Measurements from ENCODE around the gene ARHGAP35. TPM values are rescaled to one million over a fixed set of nuclear protein-coding genes. Genes with fewer than 3 reads are reported as not detected.

Gene ARHGAP35
- total and polyA plus RNA-seq, 4 donors: 11.0 to 64.4 (median 38.1) TPM

GRCh38 chr19:46823049-46823448, 37.7 kb upstream of the ARHGAP35 start:
- Histone ChIP-seq H3K4me1 (ENCODE audit: control insufficient read depth in 1 of 2, insufficient read depth in 2 of 2, low read length in 2 of 2) (no peaks in the 10 kb centered on the region), H3K4me3 (ENCODE audit: low read length in 2 of 2) (no peak overlapping the region), H3K27ac (ENCODE audit: low read depth in 1 of 2, low read length in 2 of 2) (no peak overlapping the region), H3K36me3 (ENCODE audit: control insufficient read depth in 1 of 2, insufficient read depth in 2 of 2, low read length in 1 of 2) (no peaks in the 10 kb centered on the region), H3K27me3 (ENCODE audit: control insufficient read depth in 1 of 2, insufficient read depth in 2 of 2, low read length in 1 of 2) (no peaks in the 10 kb centered on the region), H3K9me3 (ENCODE audit: control insufficient read depth, low read length) (no peaks in the 10 kb centered on the region)
- no peak for DNase-seq
- ATAC-seq (ENCODE audit: low FRiP score): no peak
- WGBS, 2 donors: 87 to 93% methylated on average over 6 of the region's 6 CpGs
- intact Hi-C loops (cut with DNase I): loop anchor here in 1 of 2 donors (5.0 kb wide), 1 partner anchor 46 kb away; no protein-coding TSS in a partner anchor

DNA sequence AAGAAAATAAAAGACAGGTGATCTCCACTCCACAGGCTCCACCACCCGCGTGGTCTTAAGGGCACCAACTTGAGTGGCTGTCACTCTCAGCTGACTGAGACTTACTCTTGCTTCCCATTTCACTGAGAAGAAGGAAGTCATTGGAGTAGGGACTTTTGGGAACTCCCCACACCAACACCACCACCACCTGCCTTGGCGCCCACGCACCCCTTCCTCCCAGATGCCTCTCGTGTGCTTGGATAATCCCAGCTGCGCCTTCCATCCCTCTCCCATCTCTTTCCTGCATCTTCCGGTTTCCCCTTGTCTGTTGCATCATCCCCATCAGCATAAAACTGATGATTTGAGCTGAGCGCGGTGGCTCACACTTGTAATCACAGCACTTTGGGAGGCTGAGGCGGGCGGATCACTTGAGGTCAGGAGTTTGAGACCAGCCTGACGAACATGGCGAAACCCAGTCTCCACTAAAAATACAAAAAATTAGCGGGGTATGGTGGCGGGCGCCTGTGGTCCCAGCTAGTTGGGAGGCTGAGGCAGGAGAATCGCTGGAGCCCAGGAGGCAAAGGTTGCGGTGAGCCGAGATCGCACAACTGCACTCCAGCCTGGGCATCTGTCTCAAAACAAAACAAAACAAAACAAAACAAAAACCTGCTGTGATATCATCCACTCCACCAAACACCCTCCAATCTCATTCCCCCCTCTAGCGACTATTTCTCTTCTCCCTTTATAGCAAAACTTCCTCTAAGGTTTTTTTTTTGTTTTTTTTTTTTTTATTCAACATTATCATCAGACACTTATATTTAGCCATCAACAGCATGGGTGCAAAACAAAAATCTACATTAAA, 35.7 kb upstream of the ARHGAP35 start:
- no peak overlapping the region for H3K27ac ChIP-seq (ENCODE audit: low read depth in 1 of 2, low read length in 2 of 2)
- no peaks in the 10 kb centered on the region for H3K4me1 ChIP-seq (ENCODE audit: control insufficient read depth in 1 of 2, insufficient read depth in 2 of 2, low read length in 2 of 2)
- 89 to 90% methylated on average over 21 of the region's 21 CpGs for WGBS, 2 donors
- H3K27me3 ChIP-seq (ENCODE audit: control insufficient read depth in 1 of 2, insufficient read depth in 2 of 2, low read length in 1 of 2): no peaks in the 10 kb centered on the region
- no peak for ATAC-seq (ENCODE audit: low FRiP score)
- DNase-seq: peak in 1 of 2 donors; percentile 73
- H3K36me3 ChIP-seq (ENCODE audit: control insufficient read depth in 1 of 2, insufficient read depth in 2 of 2, low read length in 1 of 2): no peaks in the 10 kb centered on the region
- H3K9me3 ChIP-seq (ENCODE audit: control insufficient read depth, low read length): no peaks in the 10 kb centered on the region
- intact Hi-C loops (cut with DNase I): loop anchor here in 1 of 2 donors (5.0 kb wide), 1 partner anchor 48 kb away; no protein-coding TSS in a partner anchor
- H3K4me3 ChIP-seq (ENCODE audit: low read length in 2 of 2): no peak overlapping the region

DNA sequence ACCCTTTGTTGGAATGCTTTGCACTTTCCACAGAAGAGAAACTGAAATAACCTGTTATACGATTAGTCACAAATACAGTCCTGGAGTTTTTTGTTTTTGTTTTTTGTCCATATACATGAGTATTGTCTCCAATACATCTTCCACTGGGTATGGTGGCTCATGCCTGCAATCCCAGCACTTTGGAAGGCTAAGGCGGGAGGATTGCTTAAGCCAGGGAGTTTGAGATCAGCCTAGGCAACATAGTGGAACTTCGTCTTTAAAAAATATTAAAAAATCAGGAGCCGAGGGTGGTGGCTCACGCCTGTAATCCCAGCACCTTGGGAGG, 35.1 kb upstream of the ARHGAP35 start:
- no peaks in the 10 kb centered on the region for H3K4me1 ChIP-seq (ENCODE audit: control insufficient read depth in 1 of 2, insufficient read depth in 2 of 2, low read length in 2 of 2)
- 81 to 83% methylated on average over 5 of the region's 5 CpGs for WGBS, 2 donors
- no peak overlapping the region for H3K27ac ChIP-seq (ENCODE audit: low read depth in 1 of 2, low read length in 2 of 2)
- DNase-seq (no peak), ATAC-seq (ENCODE audit: low FRiP score) (no peak)
- no peaks in the 10 kb centered on the region for H3K36me3 ChIP-seq (ENCODE audit: control insufficient read depth in 1 of 2, insufficient read depth in 2 of 2, low read length in 1 of 2)
- H3K4me3 ChIP-seq (ENCODE audit: low read length in 2 of 2): no peak overlapping the region
- intact Hi-C loops (cut with DNase I): no loop called here
- no peaks in the 10 kb centered on the region for H3K9me3 ChIP-seq (ENCODE audit: control insufficient read depth, low read length)
- H3K27me3 ChIP-seq (ENCODE audit: control insufficient read depth in 1 of 2, insufficient read depth in 2 of 2, low read length in 1 of 2): no peaks in the 10 kb centered on the region

GRCh38 chr19:46828484-46828883, 32.3 kb upstream of the ARHGAP35 start:
- intact Hi-C loops (cut with DNase I): no loop called here
- no peaks in the 10 kb centered on the region for H3K9me3 ChIP-seq (ENCODE audit: control insufficient read depth, low read length)
- no peak for DNase-seq
- H3K27ac ChIP-seq (ENCODE audit: low read depth in 1 of 2, low read length in 2 of 2): no peak overlapping the region
- 72 to 75% methylated on average over 5 of the region's 5 CpGs for WGBS, 2 donors
- no peaks in the 10 kb centered on the region for H3K36me3 ChIP-seq (ENCODE audit: control insufficient read depth in 1 of 2, insufficient read depth in 2 of 2, low read length in 1 of 2)
- H3K27me3 ChIP-seq (ENCODE audit: control insufficient read depth in 1 of 2, insufficient read depth in 2 of 2, low read length in 1 of 2): no peaks in the 10 kb centered on the region
- no peak for ATAC-seq (ENCODE audit: low FRiP score)
- H3K4me3 ChIP-seq (ENCODE audit: low read length in 2 of 2): no peak overlapping the region
- no peaks in the 10 kb centered on the region for H3K4me1 ChIP-seq (ENCODE audit: control insufficient read depth in 1 of 2, insufficient read depth in 2 of 2, low read length in 2 of 2)

- WGBS, 2 donors: 88 to 95% methylated on average over 2 of the region's 2 CpGs
- no peak overlapping the region for H3K4me3 ChIP-seq (ENCODE audit: low read length in 2 of 2)
- no peaks in the 10 kb centered on the region for H3K4me1 ChIP-seq (ENCODE audit: control insufficient read depth in 1 of 2, insufficient read depth in 2 of 2, low read length in 2 of 2)
- no peak overlapping the region for H3K27ac ChIP-seq (ENCODE audit: low read depth in 1 of 2, low read length in 2 of 2)
- ATAC-seq (ENCODE audit: low FRiP score) (no peak), DNase-seq (no peak)
- no peaks in the 10 kb centered on the region for H3K27me3 ChIP-seq (ENCODE audit: control insufficient read depth in 1 of 2, insufficient read depth in 2 of 2, low read length in 1 of 2)
- intact Hi-C loops (cut with DNase I): no loop called here
- no peaks in the 10 kb centered on the region for H3K36me3 ChIP-seq (ENCODE audit: control insufficient read depth in 1 of 2, insufficient read depth in 2 of 2, low read length in 1 of 2)
- H3K9me3 ChIP-seq (ENCODE audit: control insufficient read depth, low read length): no peaks in the 10 kb centered on the region
Observed at GRCh38 chr19:46830864-46831263, 29.9 kb upstream of the ARHGAP35 start.

DNA sequence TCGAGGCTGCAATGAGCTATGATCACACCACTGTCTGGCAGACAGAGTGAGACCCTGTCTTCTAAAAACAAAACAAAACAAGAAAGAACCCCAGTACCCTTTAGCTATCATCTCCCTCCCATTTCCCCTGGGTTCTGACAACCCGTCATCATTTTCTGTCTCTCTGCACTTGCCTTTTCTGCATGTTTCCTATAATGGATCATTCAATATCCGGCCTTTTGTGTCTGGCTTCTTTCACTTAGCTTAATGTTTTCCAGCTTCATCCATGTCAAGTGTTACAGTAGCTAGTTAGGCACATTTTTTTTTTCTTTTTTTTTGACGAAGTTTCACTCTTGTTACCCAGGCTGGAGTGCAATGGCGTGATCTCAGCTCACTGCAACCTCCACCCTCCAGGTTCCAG, 26.7 kb upstream of the ARHGAP35 start:
- intact Hi-C loops (cut with DNase I): no loop called here
- ATAC-seq (ENCODE audit: low FRiP score): no peak
- Histone ChIP-seq H3K27ac (ENCODE audit: low read depth in 1 of 2, low read length in 2 of 2) (no peak overlapping the region), H3K9me3 (ENCODE audit: control insufficient read depth, low read length) (no peaks in the 10 kb centered on the region), H3K4me1 (ENCODE audit: control insufficient read depth in 1 of 2, insufficient read depth in 2 of 2, low read length in 2 of 2) (no peaks in the 10 kb centered on the region), H3K27me3 (ENCODE audit: control insufficient read depth in 1 of 2, insufficient read depth in 2 of 2, low read length in 1 of 2) (no peaks in the 10 kb centered on the region), H3K36me3 (ENCODE audit: control insufficient read depth in 1 of 2, insufficient read depth in 2 of 2, low read length in 1 of 2) (peaks cover 0 to 5% of the 10 kb centered on the region in 2 donors), H3K4me3 (ENCODE audit: low read length in 2 of 2) (no peak overlapping the region)
- no peak for DNase-seq
- WGBS, 2 donors: 87% methylated on average over 5 of the region's 5 CpGs

DNA sequence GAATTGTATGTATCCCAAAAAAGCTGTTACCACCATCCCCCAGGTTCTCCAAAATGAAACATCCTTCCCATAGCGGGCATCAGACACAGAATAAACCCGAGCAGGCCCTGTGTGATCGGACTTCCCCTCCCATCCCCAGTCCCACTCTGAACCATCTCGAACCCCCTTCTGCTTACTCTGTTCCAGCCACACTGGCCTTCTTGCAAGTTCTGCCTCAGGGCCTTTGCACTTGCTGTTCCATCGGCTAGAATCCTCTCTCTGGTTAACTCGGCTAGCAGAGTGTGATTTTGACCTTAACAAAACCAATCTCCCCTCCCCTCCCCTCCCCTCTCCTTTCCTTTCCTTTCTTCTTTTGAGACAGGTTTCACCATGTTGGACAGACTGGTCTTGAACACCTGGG, 25.8 kb upstream of the ARHGAP35 start:
- ATAC-seq (ENCODE audit: low FRiP score): no peak
- intact Hi-C loops (cut with DNase I): no loop called here

DNA sequence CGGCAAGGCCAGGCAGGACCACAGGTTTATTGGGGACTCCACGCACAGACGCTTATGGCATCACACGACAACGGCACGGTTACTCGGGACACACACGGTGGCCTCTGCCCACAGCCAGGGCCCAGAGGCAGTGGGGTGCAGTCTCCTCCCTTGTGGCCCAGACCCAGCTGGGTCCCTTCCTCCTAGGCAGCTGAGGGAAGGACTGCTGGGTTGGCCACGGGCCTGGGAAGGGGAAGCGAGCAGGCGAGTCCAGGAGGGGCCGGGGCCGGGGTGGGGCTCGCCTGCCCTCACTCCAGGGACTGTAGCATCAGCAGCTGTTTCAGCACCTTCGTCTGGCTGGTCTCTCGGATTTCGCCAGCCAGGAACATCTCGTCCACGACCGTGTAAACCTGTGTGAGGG, 22.6 kb upstream of the ARHGAP35 start:
- DNase-seq (no peak), ATAC-seq (ENCODE audit: low FRiP score) (no peak)
- H3K36me3 ChIP-seq (ENCODE audit: control insufficient read depth in 1 of 2, insufficient read depth in 2 of 2, low read length in 1 of 2): peaks cover 0 to 5% of the 10 kb centered on the region in 2 donors
- H3K4me3 ChIP-seq (ENCODE audit: low read length in 2 of 2): no peak overlapping the region
- H3K9me3 ChIP-seq (ENCODE audit: control insufficient read depth, low read length): no peaks in the 10 kb centered on the region
- H3K27ac ChIP-seq (ENCODE audit: low read depth in 1 of 2, low read length in 2 of 2): no peak overlapping the region
- 87% methylated on average over 20 of the region's 20 CpGs for WGBS, 2 donors
- H3K27me3 ChIP-seq (ENCODE audit: control insufficient read depth in 1 of 2, insufficient read depth in 2 of 2, low read length in 1 of 2): no peaks in the 10 kb centered on the region
- H3K4me1 ChIP-seq (ENCODE audit: control insufficient read depth in 1 of 2, insufficient read depth in 2 of 2, low read length in 2 of 2): no peaks in the 10 kb centered on the region
- intact Hi-C loops (cut with DNase I): no loop called here

More for the DNA sequence above, 25.8 kb upstream of the ARHGAP35 start:
- DNase-seq: no peak
- Histone ChIP-seq H3K36me3 (ENCODE audit: control insufficient read depth in 1 of 2, insufficient read depth in 2 of 2, low read length in 1 of 2) (peaks cover 0 to 5% of the 10 kb centered on the region in 2 donors), H3K4me1 (ENCODE audit: control insufficient read depth in 1 of 2, insufficient read depth in 2 of 2, low read length in 2 of 2) (no peaks in the 10 kb centered on the region), H3K9me3 (ENCODE audit: control insufficient read depth, low read length) (no peaks in the 10 kb centered on the region), H3K27me3 (ENCODE audit: control insufficient read depth in 1 of 2, insufficient read depth in 2 of 2, low read length in 1 of 2) (no peaks in the 10 kb centered on the region), H3K4me3 (ENCODE audit: low read length in 2 of 2) (no peak overlapping the region), H3K27ac (ENCODE audit: low read depth in 1 of 2, low read length in 2 of 2) (no peak overlapping the region)
- whole genome bisulfite sequencing, 2 donors: 96 to 98% methylated on average over 6 of the region's 6 CpGs
